GM04503 (cell line): Measurements from ENCODE around the gene FSTL5.
A peak's percentile ranks its signal among the peaks of the same experiment; 100 is the strongest.

Source experiments
- DNase-seq: peaks from one replicate; pipeline ENCODE4 v3.0.0-alpha.2; 2012; ENCODE audit warnings: low read depth

Gene FSTL5

DNA sequence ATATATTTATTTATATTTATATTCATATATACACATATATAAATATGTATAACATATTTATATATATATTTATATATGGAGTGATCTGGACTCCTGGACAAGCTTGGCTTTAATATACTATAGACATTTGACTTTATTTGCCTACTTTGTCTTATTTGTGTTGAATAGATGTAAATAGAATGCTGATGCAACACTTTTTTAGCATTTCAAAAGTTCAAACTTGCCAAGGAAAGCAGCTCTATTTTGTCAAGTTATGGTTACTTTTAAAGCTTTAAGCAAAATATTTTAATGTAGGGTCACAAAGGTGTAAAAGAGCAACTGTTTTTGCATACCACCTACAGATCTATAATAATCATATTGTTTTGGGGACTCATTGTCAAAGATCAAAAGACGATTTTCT is 61.1 kb downstream of the FSTL5 start:
- DNase-seq, result no peak

DNA sequence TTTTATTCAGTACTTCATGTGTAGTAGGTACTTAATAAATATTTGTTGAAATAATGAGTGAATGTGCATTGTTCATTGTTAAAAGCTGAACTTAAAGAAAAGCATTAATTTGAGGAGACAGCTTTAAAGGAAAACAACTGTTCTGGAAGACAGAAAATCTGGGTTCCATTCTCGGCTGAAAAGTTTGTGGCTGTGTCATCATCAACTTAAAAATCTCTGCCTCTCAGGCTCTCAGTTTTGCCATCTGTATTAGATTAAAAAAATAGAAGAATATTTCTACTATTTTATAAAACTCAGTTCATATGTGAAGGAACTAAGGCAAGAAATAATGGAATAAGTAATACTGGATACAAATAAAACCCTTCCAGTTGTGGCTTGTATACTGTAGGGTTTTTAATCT is 62.5 kb downstream of the FSTL5 start:
- DNase-seq, result no peak

DNA sequence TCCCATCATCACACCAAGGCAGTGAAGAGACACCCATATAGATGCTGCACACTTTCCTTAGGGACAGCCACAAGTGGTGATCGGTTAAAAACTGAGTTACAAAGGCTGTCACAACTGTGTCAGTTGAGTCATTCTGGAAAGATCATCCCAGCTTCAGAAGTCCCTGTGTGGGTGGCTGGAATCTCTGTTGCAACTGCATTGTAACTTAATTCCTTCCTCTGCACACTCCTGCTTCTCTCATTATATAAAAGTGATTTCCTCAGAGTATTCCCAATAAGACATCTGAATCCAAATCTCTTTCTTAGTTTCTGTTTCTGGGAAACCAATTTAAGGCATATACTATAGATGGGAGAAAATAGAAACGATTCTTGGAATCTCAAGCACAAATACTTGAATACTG is 88.1 kb downstream of the FSTL5 start:
- DNase-seq, result no peak

DNA sequence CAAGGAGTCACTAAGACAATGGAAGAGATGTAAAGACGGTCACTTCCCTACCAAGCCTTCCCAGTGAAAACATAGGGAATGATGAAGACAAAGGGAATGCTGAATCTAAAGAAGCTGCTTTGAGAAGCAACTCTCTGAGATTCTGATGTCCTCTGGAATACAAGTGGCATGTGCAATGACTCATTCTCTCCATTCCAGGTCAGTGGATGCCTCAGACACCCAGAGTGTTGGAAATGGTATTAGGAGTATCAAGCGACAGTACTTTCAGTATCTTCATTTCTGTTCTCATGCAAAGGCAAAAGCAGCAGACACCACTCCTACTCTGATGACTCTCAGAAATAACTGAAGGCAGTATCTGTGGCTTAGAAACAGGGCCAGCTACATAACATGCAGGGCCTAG is 102.6 kb downstream of the FSTL5 start:
- DNase-seq, result no peak

DNA sequence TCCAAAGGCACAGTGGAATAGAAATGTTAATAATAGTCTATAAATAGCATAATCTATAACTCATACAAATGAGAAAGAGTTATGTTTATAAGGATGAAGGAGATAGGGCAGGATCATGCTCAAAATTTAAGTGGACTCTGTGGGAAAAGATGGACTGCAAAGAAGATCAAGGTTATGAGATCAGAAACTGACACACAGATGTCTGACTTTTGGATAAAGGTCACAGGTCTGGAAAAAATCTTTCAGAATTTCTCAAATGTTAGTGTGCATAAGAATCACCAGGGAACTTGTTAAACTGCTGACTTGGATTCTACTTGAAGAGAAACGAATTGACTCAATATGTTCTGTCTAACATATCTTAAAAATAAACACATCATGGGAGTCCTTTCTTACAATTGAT is 104.1 kb downstream of the FSTL5 start:
- no peak for DNase-seq

DNA sequence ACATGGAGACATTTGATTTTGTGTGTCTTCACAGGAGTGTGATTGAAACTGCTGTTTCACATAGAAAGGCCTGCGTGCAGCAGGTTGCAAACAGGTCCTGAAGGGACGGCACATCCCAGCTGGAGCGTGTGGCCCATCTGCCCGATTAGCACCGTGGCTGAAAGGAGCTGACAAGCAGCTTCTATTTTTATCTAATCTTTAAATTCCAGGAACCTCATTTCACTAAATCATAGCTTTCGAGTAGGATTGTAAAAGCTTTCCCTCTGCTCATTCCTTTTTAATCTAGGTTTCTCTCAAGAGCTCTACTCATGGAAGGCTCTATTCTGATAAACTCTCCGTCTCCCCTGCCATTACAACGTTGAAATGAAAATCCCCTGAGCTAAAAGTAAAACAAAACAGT is 106.8 kb downstream of the FSTL5 start:
- DNase-seq, result no peak

DNA sequence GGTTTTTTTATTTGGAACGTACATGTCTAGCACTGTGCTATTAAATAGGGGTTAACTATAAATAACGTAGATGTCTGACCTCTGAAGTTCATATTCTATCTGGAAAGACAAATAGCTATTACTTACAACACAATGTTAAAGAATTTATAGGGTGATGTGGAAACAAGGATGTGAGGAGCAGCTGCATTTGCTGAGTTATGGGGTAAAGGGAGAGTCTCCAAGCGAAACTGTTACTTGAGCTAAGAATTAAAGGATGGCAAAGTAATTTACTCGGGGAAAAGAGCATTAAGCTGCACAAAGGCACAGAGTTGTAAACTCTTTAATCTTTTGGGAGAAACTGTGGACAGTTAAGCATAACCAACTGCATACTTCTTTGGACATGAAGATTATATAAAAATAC is 117.7 kb downstream of the FSTL5 start:
- no peak for DNase-seq

DNA sequence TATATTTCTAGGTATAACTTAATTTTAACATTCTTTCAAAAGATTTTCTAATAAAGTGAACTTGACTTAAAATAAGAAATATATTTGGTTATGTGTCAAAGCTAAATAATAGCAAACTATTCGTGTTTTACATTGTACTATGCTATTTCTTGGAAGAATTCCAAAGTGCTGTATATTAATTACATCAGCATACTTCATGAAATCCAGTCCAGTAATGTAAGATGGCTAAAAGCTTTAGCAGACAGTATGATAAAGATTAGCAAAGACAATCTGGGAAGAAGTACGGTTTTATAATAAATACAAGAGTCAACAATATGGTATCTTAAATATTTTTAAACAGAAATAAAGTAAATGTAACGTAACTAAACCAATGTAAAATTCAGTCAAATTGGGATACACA is 125.7 kb downstream of the FSTL5 start:
- no peak for DNase-seq

DNA sequence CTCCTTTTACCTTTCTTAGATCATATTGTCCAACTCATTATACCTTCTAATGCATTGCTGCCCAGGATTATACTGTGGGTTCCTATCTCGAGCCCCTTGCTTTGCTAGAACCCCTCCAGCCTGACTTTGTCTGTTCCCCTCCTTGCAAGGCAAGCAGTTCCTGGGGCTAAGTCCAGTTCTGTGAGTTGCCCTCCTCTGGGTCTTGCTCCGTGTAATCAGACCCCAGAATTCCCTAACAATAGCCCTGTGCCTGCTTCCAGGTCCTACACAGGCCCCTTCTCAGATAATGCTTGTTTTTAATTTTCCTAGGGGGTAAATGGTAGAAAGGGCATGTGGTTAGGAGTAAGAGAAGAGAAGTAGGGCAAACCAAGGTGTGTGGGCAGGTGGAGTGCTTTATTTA is 145.9 kb downstream of the FSTL5 start:
- DNase-seq, result no peak

DNA sequence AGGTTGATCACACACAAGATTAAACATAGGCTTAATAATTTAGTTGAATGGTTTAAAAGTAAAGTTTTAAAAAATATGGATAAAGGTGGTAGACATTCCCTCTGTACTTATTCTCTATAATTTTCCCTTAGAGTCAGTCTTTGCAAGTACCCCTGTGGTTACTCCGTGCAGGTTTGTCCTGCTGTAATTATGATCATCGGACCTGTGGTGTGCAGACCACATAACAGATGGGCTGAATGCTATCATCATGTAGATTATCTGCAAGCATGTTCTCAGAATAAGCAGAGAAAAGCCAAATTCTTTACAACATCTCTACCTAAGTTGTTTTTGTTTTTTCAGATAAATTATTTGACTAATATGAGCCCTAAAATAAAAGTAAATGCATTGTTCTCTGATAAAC is 146.8 kb downstream of the FSTL5 start:
- no peak for DNase-seq

DNA sequence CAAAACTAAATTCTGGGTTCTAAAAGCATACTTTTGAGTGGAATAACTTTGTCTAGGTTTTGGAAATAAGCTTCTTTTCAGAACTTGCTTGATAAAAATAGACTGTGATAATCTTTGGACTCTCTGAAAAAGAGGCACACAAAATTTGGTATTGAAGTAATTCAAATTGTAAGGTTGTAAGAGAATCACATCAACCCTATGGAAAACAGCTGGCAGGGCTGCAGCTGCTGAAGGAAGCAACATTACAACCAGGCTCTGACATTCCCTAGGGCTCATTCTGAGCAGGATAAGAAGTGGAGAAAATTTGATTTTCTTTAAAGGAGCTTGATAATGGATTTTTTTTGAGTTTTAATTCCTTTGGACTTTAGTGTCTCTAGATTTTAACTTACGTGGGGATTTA is 147.6 kb downstream of the FSTL5 start:
- DNase-seq, result no peak

DNA sequence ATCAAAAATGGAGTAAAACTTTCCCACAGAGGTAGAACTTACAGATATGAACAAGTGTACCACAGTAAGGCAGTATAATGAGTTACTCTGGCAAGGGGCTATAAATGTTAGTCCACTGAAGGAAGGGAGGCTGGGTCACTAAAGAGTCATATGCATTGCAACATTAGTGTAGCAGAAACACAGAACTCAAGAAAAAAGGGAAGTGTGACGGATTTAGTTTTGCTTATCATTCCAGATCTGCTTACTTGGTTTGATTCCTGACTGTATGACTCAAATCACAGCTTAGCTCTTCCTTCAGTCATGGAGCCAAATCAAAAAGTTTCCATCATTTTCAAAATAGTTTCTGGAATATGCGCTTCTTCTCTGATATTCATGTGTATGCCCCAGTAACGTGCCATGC is 148.7 kb downstream of the FSTL5 start:
- DNase-seq, result peak; percentile 32

DNA sequence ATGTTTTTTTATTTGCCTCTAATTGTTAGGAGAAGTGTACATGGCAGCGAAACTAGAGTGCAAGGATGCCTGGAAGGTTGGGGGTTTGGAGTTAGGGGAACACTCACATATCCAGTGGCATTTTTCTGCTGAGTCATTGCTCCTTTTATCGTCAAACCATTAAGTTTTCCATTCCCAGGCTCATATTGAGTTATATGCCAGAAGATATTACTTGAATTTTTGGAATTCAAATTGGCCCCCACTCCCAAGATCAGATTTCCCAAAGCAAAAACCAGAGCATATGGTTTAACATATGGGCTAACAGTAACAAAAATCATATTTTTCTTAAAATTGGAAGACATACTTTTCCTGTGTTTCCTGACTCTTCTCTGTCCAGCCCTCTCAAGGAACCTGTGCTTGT is 152.7 kb downstream of the FSTL5 start:
- no peak for DNase-seq

DNA sequence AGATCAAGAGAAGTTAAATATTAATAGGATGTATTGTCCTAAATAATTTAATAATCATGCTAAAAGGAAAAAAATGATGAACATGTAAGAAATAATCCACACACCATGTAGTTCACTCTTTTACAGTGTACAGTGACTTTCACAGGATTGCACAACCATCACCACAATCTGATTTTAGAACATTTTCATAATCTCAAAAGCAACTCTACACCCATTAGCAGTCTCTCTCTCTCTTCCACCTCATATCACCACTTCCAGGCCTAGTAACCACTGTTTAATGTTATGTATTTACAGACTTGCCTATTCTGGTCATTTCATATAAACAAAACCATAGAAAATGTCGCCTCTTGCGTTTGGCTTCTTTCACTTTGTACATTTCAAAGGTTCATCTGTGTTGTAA is 153.4 kb downstream of the FSTL5 start:
- no peak for DNase-seq

DNA sequence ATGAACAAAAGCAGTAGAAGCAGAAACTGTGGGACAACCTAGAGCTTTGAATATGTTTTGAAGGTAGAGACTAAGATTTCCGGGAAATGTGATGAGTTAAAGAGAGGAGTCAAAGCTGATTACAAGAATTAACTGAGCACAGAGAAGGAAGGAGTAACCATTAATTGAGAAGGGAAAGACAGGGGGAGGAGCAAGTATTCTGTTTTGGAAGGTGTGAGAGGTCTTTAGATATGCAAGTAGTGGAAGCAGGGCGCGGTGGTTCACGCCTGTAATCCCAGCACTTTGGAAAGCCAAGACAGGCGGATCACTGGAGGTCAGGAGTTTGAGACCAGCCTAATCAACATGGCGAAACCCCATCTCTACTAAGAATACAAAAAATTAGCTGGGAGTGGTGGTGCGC is 171.5 kb downstream of the FSTL5 start:
- DNase-seq, result no peak

DNA sequence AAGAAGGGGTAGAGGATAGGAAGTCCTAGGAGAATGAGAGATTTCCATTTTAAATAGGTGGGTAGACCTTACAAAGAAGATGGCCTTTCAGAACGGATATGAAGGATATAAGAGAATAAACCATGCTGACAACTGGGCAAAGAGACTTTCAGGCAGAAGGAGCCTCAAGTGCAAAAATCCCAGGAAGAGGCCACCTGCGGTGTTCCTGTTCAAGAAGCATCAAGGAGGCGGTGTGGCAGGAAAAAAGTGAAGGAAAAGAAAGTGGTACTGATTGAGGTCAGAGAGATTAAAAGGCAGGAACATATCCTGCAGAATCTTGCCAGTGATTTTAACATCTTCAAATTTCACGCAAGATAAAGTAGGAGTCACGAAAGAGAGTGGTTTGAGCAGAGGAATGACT is 172.0 kb downstream of the FSTL5 start:
- DNase-seq, result no peak

DNA sequence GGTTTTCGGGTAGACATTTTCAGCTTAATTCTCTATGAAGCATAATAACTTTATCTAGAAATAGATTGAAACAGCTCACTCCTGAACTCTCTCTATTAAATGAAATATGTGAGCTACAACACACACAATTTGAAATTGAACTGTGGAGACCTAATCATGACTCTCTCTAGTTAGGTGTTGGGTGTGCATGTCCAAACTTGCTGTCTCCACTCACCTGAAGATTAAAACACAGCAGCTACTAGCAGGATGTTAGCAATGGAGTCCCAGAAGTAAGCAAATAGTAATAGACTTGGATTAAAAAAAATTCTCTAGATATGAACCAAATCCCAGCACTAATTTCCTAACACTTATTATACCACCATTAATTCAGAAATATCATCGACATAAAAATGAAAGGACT is 173.1 kb downstream of the FSTL5 start:
- DNase-seq, result no peak

DNA sequence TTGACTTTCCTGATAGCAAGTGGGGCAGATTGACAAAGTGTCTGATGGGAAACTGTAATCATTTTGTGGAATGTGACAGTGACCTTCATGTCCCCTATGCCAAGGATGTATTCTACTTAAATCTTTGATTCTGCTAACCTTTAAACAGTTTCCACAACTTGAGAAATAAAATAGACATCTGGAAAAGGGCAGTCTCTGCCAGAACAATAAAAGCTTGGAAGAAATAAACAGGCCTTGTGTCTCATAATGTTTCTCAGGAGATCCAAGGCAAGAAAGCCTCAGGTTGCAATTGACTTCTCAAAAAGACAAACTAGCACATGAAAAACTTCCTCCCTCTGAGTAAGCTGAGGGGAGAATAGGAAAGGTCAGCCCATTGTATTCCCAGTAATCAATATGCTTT is 174.9 kb downstream of the FSTL5 start:
- DNase-seq, result no peak

DNA sequence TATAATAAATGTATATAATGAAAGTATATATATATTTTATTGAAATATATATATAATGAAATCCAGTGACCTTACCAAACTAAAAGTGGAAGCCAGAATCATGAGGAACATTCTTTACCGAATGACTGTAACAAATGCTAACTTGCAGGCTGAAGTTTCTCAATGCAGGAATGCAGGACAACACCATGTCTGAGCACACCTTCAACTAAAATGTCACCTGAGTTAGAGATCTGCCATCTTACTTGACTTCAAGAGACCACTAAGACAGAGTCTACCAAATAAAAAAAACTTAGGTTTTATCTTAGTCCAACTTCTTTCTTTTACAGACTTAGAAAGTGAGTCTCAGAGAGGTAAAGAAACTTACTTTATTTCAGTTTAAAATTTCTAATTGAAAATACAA is 176.2 kb downstream of the FSTL5 start:
- no peak for DNase-seq

DNA sequence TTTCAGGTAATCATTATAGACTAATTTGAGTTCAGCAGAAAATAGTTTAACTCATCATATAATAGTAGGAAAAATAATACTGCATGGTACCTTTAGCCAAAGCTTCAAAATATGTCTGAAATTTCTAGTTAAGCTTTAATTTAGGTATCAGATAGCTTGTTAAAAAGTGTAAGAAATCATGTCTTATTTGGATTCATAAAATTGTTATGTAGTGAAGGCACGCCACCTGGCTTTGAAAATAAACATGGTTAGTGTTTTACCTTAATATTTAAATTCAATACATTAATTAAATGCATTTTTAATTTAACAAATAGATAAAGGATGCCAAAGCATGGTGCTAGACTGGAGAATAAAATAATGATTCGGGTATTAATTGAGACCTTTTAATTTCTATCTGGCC is 211.4 kb downstream of the FSTL5 start:
- DNase-seq, result no peak

DNA sequence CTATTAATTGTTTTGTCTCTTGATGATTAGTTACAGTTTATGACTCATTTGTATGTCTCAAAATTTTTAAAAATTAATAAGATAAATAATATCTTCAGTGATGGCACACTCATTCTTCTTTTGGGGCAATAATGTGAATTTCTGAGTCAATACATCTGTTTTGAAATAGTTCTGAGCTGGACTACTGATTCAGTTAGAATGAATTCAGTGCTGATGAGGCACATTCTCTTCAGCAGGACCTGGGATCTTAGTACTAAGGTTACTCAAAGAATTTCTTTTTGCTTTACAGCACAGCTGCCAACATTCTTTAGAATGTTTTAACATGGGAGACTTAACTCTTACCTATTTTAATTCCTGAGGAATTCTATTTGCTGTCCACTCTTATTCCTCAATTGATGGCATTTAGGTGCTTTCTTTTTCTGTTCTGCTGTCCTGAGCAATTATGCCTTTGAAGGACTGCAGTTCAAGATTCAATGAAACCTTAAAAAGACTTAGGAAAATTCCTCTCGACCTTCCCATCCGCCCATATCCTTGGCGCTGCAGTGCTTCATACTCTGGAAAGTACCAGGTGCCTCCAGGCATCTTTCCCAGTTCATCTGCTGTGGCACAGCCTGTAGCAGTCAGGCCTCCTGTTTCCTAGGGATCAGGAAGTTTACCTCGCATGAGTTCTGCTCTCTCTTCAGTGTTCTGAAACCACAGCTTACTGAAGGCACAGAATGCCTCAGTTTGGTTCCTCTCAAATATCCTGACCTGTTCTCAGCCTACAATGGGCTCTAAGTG is 213.7 kb downstream of the FSTL5 start:
- DNase-seq, result no peak

DNA sequence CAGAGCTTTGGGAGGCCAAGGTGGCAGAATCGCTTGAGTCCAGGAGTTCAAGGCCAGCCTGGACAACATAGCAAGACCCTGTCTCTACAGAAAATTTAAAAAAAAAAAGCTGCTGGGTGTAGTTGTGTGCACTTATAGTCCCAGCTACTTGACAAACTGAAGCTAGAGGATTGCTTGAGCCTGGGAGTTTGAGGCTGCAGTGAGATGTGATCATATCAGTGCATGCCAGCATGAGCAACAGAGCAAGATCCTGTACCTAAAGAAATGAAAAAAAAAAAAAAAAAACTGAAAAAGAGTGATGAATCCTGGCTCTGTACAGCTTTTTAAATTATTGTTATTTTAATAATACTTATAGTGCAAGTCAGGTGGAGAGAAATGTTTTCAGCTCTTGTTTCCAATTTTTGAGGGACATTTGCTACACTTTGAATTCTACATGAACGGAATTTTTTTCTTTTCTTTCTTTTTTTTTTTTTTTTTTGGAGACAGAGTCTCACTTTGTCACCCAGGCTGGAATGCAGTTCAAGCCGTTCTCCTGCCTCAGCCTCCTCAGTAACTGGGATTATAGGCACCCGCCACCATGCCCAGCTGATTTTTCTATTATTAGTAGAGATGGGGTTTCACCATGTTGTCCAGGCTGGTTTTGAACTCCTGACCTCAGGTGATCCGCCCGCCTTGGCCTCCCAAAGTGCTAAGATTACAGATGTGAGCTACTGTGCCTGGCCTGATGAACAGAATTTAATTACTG is 215.6 kb downstream of the FSTL5 start:
- no peak for DNase-seq

DNA sequence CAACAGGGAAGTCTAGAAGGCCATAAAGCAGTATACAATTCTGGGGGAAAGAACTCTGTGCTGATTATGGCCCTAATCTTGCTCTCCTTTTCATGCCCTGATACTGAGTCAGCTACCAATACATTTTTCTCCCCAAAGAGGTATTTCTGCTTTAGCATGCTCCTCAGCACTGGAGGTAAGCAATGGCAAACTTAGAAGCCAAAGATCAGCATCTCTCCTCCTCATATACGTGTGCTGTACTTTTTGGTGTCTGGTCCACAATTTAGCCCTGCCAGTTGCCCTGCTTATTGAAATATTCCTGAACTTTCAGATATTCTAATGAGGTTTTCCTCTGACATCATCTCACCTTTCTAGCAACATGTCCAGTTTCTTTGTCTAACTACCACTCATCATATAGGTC is 226.2 kb downstream of the FSTL5 start:
- DNase-seq, result no peak
